A673 (cell line): ENCODE measurements around the gene GJB2. TPM values are rescaled to one million over a fixed set of nuclear protein-coding genes. Genes with fewer than 3 reads are reported as not detected.

Experiments
- Bru-seq: library from RNA; stranded (reverse); fragments of 400-500 nt; gene quantifications from one replicate; lab custom pipeline; 2021; lab: Mats Ljungman, UMichigan
- BruChase-seq, 2 experiments: library from RNA; stranded (reverse); fragments of 400-500 nt; gene quantifications; one replicate each; lab custom pipeline; 2021; lab: Mats Ljungman, UMichigan
- BruUV-seq: library from RNA; stranded (reverse); fragments of 400-500 nt; replicated peaks from 2 replicates; lab custom pipeline; 2021; lab: Mats Ljungman, UMichigan
- CTCF ChIA-PET: fragments of 300-600 bp; sonication (Branson Sonifier 250); formaldehyde crosslinking; loops from one replicate; lab custom pipeline; 2022; ENCODE audit warnings: antibody characterized with exemption; lab: Charles Lee
- POLR2A ChIA-PET: fragments of 300-600 bp; sonication (Branson Sonifier 250); formaldehyde crosslinking; loops from one replicate; lab custom pipeline; 2022; ENCODE audit warnings: antibody characterized with exemption; ENCODE audit not compliant: low non-redundant PET; lab: Charles Lee
- DNase-seq: peaks from one replicate; pipeline ENCODE4 v3.0.0-alpha.2; 2015; ENCODE audit warnings: low spot score
- H3K27ac ChIP-seq: fragments of 200-600 bp; sonication (generic); 2 replicates; pipeline ENCODE4 v1.5.1; 2016; ENCODE audit warnings: mixed run types, low read depth, mild to moderate bottlenecking, mixed read lengths, antibody characterized with exemption, low read length; ENCODE audit not compliant: poor library complexity, severe bottlenecking
- H3K27me3 ChIP-seq: fragments of 200-600 bp; sonication (generic); replicated peaks from 2 replicates; pipeline ENCODE4 v1.6.1; 2017; ENCODE audit warnings: mixed run types, low read depth, mild to moderate bottlenecking, mixed read lengths, antibody characterized with exemption, low read length; ENCODE audit not compliant: insufficient read depth, poor library complexity
- H3K36me3 ChIP-seq: fragments of 200-600 bp; sonication (generic); 2 replicates; pipeline ENCODE4 v1.6.1; 2016; ENCODE audit warnings: mixed run types, mild to moderate bottlenecking, mixed read lengths, antibody characterized with exemption, low read length; ENCODE audit not compliant: insufficient read depth, poor library complexity, severe bottlenecking
- H3K4me1 ChIP-seq: fragments of 200-600 bp; sonication (generic); 2 replicates; pipeline ENCODE4 v1.6.1; 2017; ENCODE audit warnings: mixed run types, mild to moderate bottlenecking, mixed read lengths, antibody characterized with exemption, low read length; ENCODE audit not compliant: insufficient read depth, poor library complexity, severe bottlenecking
- H3K4me3 ChIP-seq: fragments of 200-600 bp; sonication (generic); 2 replicates; pipeline ENCODE4 v1.5.1; 2016; ENCODE audit warnings: low read depth, mixed run types, mild to moderate bottlenecking, mixed read lengths, low read length; ENCODE audit not compliant: poor library complexity, severe bottlenecking
- H3K9me3 ChIP-seq: fragments of 200-600 bp; sonication (generic); 2 replicates; pipeline ENCODE4 v1.6.1; 2016; ENCODE audit warnings: mixed run types, low read depth, mild to moderate bottlenecking, mixed read lengths, antibody characterized with exemption, low read length; ENCODE audit not compliant: poor library complexity, severe bottlenecking
- CTCF ChIP-seq: fragments of 300-800, 200-600 bp; sonication (generic); conservative IDR thresholded peaks from 2 replicates; pipeline ENCODE4 v1.5.1; 2017; ENCODE audit warnings: low read depth, mild to moderate bottlenecking, antibody characterized with exemption, low read length, moderate library complexity, mixed read lengths
- EZH2 ChIP-seq: fragments of 200-600 bp; sonication (generic); IDR thresholded peaks from 2 replicates; pipeline ENCODE4 v1.6.1; 2017; ENCODE audit warnings: borderline replicate concordance, low read depth, mild to moderate bottlenecking, mixed read lengths, antibody characterized with exemption, low read length; ENCODE audit not compliant: poor library complexity, severe bottlenecking
- intact Hi-C: fragments of 100-400 bp; cut with micrococcal nuclease; formaldehyde crosslinking; loops from one replicate; pipeline ENCODE4 v1.10.0; 2022; ENCODE audit not compliant: unreplicated experiment
- long read RNA-seq: library from polyadenylated mRNA; stranded (forward); transcript quantifications from one replicate; pipeline ENCODE4 v2.0.0, GENCODE V29; 2022
- total RNA-seq: library from RNA; stranded (reverse); gene quantifications from 2 replicates; pipeline ENCODE4 v1.2.3, GENCODE V29; 2021

Gene GJB2
- total RNA-seq = not detected in 2 replicates
- Bru-seq, nascent RNA = percentile 12 among the genes with signal in this experiment
- BruChase-seq, experiment 1, labeled RNA remaining after a 2-hour chase = not detected
- percentile 11 among the genes with signal in this experiment for BruChase-seq, experiment 2, labeled RNA remaining after a 6-hour chase
- long read RNA-seq = 0 reads

GRCh38 chr13:20192836-20193161 is at the start of gene GJB2:
Gene GJB2, minus strand, starts transcription at chr13:20192938. Its CDS starts 3,357 bp downstream, at chr13:20189581.
- no peaks in the 10 kb centered on the region for H3K36me3 ChIP-seq
- no peaks in the 10 kb centered on the region for H3K9me3 ChIP-seq
- peaks cover 12% of the 10 kb centered on the region for H3K4me1 ChIP-seq
- intact Hi-C loops = no loop called here
- peak within 1 kb of the TSS; percentile 54 for H3K4me3 ChIP-seq
- ChIA-PET POLR2A (no interaction called here), CTCF (no interaction called here)
- BruUV-seq = no TSS peak
- TF ChIP-seq EZH2 (no peak), CTCF (no peak)
- peaks cover 66% of the 10 kb centered on the region for H3K27me3 ChIP-seq
- DNase-seq = no peak
- H3K27ac ChIP-seq = no peak within 1 kb of the TSS

GRCh38 chr13:20241593-20241992 is 48.9 kb upstream of the GJB2 start:
- TF ChIP-seq CTCF (no peak), EZH2 (no peak)
- POLR2A ChIA-PET = no interaction called here
- Histone ChIP-seq H3K27me3 (no peaks in the 10 kb centered on the region), H3K4me3 (no peak overlapping the region), H3K27ac (no peak overlapping the region), H3K4me1 (no peaks in the 10 kb centered on the region), H3K9me3 (no peaks in the 10 kb centered on the region), H3K36me3 (no peaks in the 10 kb centered on the region)
- DNase-seq = no peak
- BruUV-seq = no TSS peak
- CTCF ChIA-PET = no interaction called here
- intact Hi-C loops = no loop called here

- no peak for DNase-seq
- intact Hi-C loops = no loop called here
- H3K27ac ChIP-seq = no peak overlapping the region
- BruUV-seq = no TSS peak
- TF ChIP-seq CTCF (no peak), EZH2 (no peak)
- ChIA-PET POLR2A (no interaction called here), CTCF (no interaction called here)
- no peaks in the 10 kb centered on the region for H3K36me3 ChIP-seq
- H3K4me3 ChIP-seq = no peak overlapping the region
- H3K27me3 ChIP-seq = peaks cover 2% of the 10 kb centered on the region
- no peaks in the 10 kb centered on the region for H3K9me3 ChIP-seq
- no peaks in the 10 kb centered on the region for H3K4me1 ChIP-seq
Observed at GRCh38 chr13:20239748-20240147, 47.0 kb upstream of the GJB2 start.
